Renal cortex interstitium (tissue), 11 donors: ENCODE results near the gene SHOX. TPM values are rescaled to one million over a fixed set of nuclear protein-coding genes. Genes with fewer than 3 reads are reported as not detected.

Experiments
- DNase-seq, 11 donors: peaks; one replicate each; pipeline ENCODE4 v3.0.0-alpha.2; 2013; ENCODE audit warnings: low read depth in 9 of 11, low spot score in 4 of 11; ENCODE audit errors: extremely low read depth in 1 of 11
- polyA plus RNA-seq, 3 donors: library from polyadenylated mRNA; unstranded; fragments of 120-200 nt; gene quantifications; one replicate each; pipeline ENCODE4 v1.2.1, GENCODE V29; 2013; ENCODE audit not compliant: insufficient read length in 3 of 3

The SHOX gene
- polyA plus RNA-seq, 3 donors, result 0.06 to 0.17 (median 0.13) TPM

DNA sequence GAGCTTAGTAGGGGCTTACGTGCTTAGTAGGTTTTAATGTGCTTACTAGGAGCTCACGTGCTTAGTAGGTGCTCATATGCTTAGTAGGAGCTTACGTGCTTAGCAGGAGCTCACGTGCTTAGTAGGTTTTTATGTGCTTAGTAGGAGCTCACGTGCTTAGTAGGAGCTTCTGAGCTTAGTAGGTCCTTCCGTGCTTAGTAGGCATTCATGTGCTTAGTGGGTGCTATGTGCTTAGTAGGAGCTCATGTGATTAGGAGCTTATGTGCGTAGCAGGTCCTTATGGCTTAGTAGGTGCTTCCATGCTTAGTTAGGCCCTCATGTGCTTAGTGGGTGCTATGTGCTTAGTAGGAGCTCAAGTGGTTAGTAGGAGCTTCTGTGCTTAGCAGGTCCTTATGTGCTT lies 59.4 kb downstream of the SHOX start:
- no peak for DNase-seq

DNA sequence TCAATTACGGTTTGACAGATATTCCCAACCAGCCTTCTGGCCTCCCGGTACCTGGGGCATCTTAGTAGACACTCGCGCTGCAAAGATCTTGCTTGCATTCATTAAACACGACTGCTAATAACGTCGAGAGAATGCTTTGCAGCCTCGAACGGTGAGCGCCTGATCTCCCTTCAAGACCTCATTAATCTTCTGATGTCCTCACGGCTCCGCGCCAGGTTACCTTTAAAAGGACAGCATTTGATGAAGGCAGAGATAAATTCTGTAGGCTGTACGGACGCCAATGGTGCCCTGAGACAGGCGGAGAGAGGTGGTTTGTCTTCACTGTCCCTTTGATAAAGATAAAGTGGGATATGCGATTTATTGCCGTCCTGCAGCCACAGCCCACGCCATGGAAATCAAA lies 64.2 kb downstream of the SHOX start:
- no peak for DNase-seq

GRCh38 chrX:698206-698605 lies 67.6 kb downstream of the SHOX start:
- no peak for DNase-seq

GRCh38 chrX:700936-701335 lies 70.3 kb downstream of the SHOX start:
- DNase-seq, result no peak

GRCh38 chrX:701673-702072 lies 71.1 kb downstream of the SHOX start:
- no peak for DNase-seq

GRCh38 chrX:703466-703865 lies 72.9 kb downstream of the SHOX start:
- no peak for DNase-seq

DNA sequence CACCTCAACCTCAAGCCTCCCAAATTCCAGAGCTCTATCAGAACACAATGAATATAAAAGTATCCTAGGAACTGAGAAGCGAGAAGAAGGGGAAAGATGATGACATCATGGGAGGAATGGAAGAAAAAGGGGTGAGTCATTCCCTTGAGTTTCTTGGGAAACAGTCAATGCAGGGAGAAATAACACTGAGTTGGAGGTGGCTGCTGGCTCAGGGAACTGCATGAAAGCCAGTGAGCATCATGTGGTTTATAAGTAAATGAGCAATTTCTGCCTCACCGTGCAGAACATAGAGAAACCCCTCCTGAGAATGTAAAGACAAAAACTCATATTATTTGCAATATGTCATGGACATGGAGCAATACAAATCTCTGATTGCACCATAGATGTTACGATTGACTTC lies 73.3 kb downstream of the SHOX start:
- no peak for DNase-seq

Other genes with a start within 250 kb of the SHOX start
- gene PPP2R3B, start 243.9 kb upstream of the SHOX start, polyA plus RNA-seq, result 10 to 100 TPM; 19.9 to 28.8 (median 24.6) TPM